ENCODE results near the gene UBE2D2.
"Not testable (repeated sequence)": the region's sequence is repeated elsewhere in the genome, so short reads cannot be mapped to it uniquely, and the experiment has no call there.

UBE2D2 gene

GRCh38 chr5:139546593-139546992 lies 14.5 kb upstream of the UBE2D2 start:
- FAIRE-seq; DNase-seq (ENCODE audit: low spot score): not testable (repeated sequence)

- FAIRE-seq = no peak
- DNase-seq (ENCODE audit: low spot score) = no peak
Observed at GRCh38 chr5:139549162-139549894, 11.8 kb upstream of the UBE2D2 start.

- not testable (repeated sequence) for FAIRE-seq; DNase-seq (ENCODE audit: low spot score)
Observed at GRCh38 chr5:139550051-139550872, 10.9 kb upstream of the UBE2D2 start.

- FAIRE-seq = no peak
- DNase-seq (ENCODE audit: low spot score) = no peak
Observed at GRCh38 chr5:139551191-139551889, 9.8 kb upstream of the UBE2D2 start.

GRCh38 chr5:139552893-139553575 lies 8.1 kb upstream of the UBE2D2 start:
- no peak for FAIRE-seq
- no peak for DNase-seq (ENCODE audit: low spot score)

GRCh38 chr5:139554264-139554663 lies 6.9 kb upstream of the UBE2D2 start:
- FAIRE-seq = no peak

GRCh38 chr5:139557811-139558210 lies 3.3 kb upstream of the UBE2D2 start:
- FAIRE-seq (no peak), DNase-seq (ENCODE audit: low spot score) (no peak)

More at GRCh38 chr5:139554264-139554663, 6.9 kb upstream of the UBE2D2 start:
- no peak for DNase-seq (ENCODE audit: low spot score)

- no peak for DNase-seq (ENCODE audit: low spot score)
- no peak for FAIRE-seq
Observed at GRCh38 chr5:139561655-139562451, 714 bp downstream of the UBE2D2 start.

- no peak for FAIRE-seq
- no peak for DNase-seq (ENCODE audit: low spot score)
Observed at GRCh38 chr5:139562847-139563246, 1.7 kb downstream of the UBE2D2 start.

- DNase-seq (ENCODE audit: low spot score) (no peak), FAIRE-seq (no peak)
Observed at GRCh38 chr5:139565411-139566305, 4.5 kb downstream of the UBE2D2 start.

- DNase-seq (ENCODE audit: low spot score) (no peak), FAIRE-seq (no peak)
Observed at GRCh38 chr5:139566611-139567010, 5.5 kb downstream of the UBE2D2 start.

- FAIRE-seq = no peak
- DNase-seq (ENCODE audit: low spot score) = no peak
Observed at GRCh38 chr5:139569270-139569955, 8.3 kb downstream of the UBE2D2 start.

- DNase-seq (ENCODE audit: low spot score) = no peak
- no peak for FAIRE-seq
Observed at GRCh38 chr5:139571543-139571942, 10.4 kb downstream of the UBE2D2 start.

- no peak for FAIRE-seq
- DNase-seq (ENCODE audit: low spot score) = no peak
Observed at GRCh38 chr5:139571966-139572365, 10.8 kb downstream of the UBE2D2 start.

- DNase-seq (ENCODE audit: low spot score) = no peak
- FAIRE-seq = no peak
Observed at GRCh38 chr5:139574641-139575312, 13.6 kb downstream of the UBE2D2 start.

GRCh38 chr5:139575313-139575646 lies 14.1 kb downstream of the UBE2D2 start:
- FAIRE-seq (no peak), DNase-seq (ENCODE audit: low spot score) (no peak)

GRCh38 chr5:139575751-139576150 lies 14.6 kb downstream of the UBE2D2 start:
- DNase-seq (ENCODE audit: low spot score) (no peak), FAIRE-seq (no peak)

GRCh38 chr5:139577689-139578290 lies 16.7 kb downstream of the UBE2D2 start:
- FAIRE-seq (no peak), DNase-seq (ENCODE audit: low spot score) (no peak)

Measured in RCC 7860 (cell line).